HG03097 (cell line): ENCODE measurements around the gene C19orf85.
"Not testable (repeated sequence)": the region's sequence is repeated elsewhere in the genome, so short reads cannot be mapped to it uniquely, and the experiment has no call there.

Experiments used
- ATAC-seq: cut with Tn5 transposase; IDR thresholded peaks from one replicate; pipeline ENCODE4 v1.9.1; 2021; ENCODE audit not compliant: unreplicated experiment, low FRiP score

Gene C19orf85

GRCh38 chr19:55464662-55465054, at the start of gene C19orf85:
C19orf85 (minus strand) TSS chr19:55464751; CDS start chr19:55464554, 197 bp downstream.
- no peak for ATAC-seq

GRCh38 chr19:55508120-55508519, 43.6 kb upstream of the C19orf85 start:
- ATAC-seq, result no peak

GRCh38 chr19:55504981-55505380, 40.4 kb upstream of the C19orf85 start:
- no peak for ATAC-seq

- peak; percentile 13 for ATAC-seq
These were observed 39.7 kb upstream of the C19orf85 start for GRCh38 chr19:55504252-55504603.

- peak; percentile 85 for ATAC-seq
These were observed 39.1 kb upstream of the C19orf85 start for GRCh38 chr19:55503502-55504251.

- ATAC-seq, result no peak
These were observed 38.6 kb upstream of the C19orf85 start for GRCh38 chr19:55503157-55503501.

GRCh38 chr19:55502197-55502952, 37.8 kb upstream of the C19orf85 start:
- no peak for ATAC-seq

GRCh38 chr19:55500368-55500952, 35.9 kb upstream of the C19orf85 start:
- no peak for ATAC-seq

GRCh38 chr19:55498246-55498840, 33.8 kb upstream of the C19orf85 start:
- no peak for ATAC-seq

GRCh38 chr19:55497763-55498162, 33.2 kb upstream of the C19orf85 start:
- ATAC-seq, result no peak

GRCh38 chr19:55496820-55497219, 32.3 kb upstream of the C19orf85 start:
- ATAC-seq, result not testable (repeated sequence)

- no peak for ATAC-seq
These were observed 31.2 kb upstream of the C19orf85 start for GRCh38 chr19:55495646-55496349.

- ATAC-seq, result no peak
These were observed 29.7 kb upstream of the C19orf85 start for GRCh38 chr19:55494172-55494761.

GRCh38 chr19:55493645-55494171, 29.2 kb upstream of the C19orf85 start:
- ATAC-seq, result no peak

GRCh38 chr19:55493052-55493644, 28.6 kb upstream of the C19orf85 start:
- no peak for ATAC-seq

GRCh38 chr19:55492362-55492944, 27.9 kb upstream of the C19orf85 start:
- no peak for ATAC-seq

- no peak for ATAC-seq
These were observed 27.2 kb upstream of the C19orf85 start for GRCh38 chr19:55491546-55492360.
